ENCODE results near the gene FADS2.
"Not testable (repeated sequence)": the region's sequence is repeated elsewhere in the genome, so short reads cannot be mapped to it uniquely, and the experiment has no call there.

The FADS2 gene

DNA sequence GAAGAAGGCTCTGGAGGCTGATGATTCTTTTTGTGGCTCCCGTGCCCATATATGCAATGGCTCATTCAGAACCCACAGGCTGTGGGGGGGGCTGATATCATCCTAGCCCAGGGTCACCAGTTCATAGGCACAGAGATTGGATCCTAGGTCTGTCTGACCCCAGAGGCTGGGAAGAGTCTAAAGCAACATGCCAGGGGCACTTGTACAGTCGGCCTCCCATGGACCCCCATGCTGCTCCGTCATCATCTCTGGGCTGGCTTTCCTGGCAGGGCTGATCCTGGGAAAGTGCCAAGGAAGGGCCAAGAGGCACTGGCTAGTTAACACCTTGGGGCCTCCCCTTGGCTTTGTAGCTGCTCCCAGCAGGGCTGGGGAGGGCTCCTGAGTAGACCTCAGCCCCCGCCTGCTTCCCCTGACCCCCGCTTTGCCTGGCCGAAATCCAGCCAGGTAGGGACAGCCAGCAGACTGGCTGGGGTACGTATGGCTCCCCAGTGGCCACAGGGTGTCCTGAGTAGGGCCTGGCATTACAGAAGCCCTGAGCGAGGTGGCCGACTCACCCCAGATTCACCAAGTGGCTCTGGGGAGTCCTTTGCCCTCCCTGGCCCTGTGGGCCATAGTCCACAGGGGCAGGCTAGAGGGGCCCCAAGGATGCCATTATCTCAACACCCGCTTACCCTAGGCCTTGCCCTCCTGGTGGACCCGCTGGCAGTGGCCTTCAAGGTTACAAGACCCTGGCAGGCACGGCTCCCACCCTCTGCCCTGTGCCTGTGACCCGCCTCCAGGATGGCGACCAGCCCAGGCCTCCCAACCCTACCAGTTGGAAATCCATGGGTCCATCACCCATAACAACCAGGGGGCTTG is 40.7 kb downstream of the FADS2 start:
- DNase-seq (ENCODE audit: low spot score): no peak

DNA sequence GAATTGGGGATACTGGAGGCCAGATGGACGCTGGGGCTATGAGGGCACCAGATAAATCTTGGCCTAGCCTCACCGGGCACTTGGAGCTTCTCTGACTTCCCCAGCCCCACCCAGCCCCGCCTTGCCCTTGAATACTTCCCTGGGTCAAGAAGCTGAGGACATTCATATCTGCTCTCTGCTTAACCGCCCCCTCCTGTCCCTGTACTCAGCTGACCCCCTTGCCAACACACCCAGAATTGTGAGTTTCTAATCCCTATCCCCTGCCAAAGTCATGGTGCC is 41.3 kb downstream of the FADS2 start:
- DNase-seq (ENCODE audit: low spot score): no peak

DNA sequence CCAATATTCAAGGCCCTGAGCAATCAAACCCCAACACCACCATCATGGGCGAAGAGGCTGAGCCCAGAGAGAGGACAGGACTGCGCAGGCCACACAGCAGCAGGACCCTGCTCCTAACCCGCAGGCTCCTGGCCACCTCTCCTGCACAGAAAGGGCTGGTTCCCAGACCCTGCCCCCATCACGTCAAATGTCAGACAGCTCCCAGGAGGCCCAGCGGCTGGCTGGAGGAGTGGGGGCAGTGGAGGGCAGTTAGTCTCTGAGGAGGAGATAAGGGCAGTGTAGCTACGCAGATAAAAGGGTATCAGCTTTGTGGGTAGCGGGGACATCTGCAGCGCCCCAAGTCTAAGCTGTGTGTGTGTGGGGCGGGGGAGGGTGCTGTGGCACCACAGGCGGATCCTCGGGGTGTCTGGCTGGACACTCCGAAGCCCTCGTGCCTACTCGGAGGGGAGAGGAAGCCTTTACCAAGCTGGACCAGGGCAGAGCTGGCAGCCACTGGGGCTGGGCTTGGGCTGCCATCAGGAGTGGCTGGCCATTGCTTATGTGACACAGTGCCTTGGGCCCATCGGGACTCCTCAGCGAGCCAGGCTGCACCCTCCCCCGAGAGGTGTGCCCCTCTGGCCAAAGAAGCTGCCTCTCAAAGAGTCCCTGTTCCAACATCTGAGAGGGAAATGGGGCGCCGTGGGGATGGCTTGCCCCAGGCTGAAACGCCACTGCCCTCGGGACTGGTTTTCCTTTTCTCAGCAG is 41.8 kb downstream of the FADS2 start:
- DNase-seq (ENCODE audit: low spot score): no peak

DNA sequence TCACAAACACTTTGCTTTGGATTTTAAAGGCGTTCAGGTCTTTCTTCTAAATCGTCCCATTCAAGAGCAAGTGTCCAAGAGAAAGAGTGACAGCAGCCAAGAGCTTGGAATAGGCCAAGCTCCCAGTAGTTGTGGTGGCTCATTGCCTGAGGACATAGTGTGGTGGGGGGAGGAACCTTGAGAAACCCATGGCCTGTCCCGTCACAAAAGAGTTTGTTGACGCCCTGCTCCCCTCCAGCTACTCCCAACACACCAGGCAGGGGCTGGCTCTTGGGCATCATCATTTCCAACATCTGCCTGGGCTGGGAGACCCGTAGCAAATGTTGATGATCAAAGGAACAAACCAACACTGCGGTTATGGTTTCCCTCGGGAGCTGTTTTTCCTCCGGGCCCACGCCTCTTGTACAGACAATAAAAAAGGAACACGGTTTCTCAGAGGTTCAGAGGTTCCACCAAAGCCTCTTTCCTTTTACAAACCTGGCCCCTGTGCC is 42.5 kb downstream of the FADS2 start:
- no peak for DNase-seq (ENCODE audit: low spot score)

DNA sequence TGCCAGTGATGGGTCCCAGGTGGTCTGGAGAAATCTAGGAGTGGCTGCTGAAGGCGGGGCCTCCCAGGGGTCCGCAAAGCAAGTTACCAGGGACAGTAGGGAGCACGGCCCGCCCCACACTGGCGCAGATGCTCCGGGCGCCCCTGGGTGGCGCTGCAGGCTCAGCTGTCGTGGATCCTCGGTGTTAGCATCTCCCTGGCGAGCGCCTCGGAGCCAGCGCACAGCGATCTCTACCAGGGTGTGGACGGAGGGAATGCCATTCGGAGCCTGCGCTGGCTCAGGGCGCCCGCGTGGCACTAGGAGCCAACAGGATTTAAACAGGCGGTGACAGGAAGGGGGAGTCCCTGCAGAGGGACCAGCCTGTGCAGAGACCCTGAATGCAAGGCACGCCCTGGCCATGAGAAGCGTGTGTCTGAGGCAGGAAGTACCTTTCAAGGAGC is 43.1 kb downstream of the FADS2 start:
- DNase-seq (ENCODE audit: low spot score): peak; percentile 83

DNA sequence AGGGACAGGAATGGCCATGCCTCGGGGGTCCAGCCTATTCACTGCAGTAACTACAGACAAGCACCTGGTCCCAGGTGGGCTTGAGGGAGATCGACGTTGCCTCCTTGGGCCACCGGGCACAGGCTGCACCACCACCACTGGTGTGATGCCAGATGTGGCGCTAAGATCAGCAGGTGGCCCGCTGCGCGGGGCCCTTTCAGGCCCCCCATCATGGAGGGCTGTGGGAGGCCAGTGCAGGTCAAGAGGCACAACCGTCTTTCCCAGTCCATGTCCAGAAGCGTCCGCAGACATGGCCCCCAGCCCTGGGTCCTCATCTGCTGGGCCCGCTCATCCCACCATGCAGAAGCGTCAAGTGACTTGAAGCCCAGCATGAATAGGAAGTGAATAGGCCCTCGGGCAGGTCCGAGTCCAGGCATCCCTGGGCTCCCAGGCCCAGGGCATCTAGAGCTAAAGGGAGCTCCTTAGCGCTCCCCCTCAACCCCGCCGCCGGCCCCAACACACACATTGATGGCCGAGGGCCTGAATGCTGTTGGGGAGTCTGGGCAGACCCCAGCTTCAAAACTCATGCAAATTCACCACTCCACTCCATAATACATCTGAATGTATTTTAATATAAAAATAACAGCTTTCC is 45.0 kb downstream of the FADS2 start:
- DNase-seq (ENCODE audit: low spot score): no peak

DNA sequence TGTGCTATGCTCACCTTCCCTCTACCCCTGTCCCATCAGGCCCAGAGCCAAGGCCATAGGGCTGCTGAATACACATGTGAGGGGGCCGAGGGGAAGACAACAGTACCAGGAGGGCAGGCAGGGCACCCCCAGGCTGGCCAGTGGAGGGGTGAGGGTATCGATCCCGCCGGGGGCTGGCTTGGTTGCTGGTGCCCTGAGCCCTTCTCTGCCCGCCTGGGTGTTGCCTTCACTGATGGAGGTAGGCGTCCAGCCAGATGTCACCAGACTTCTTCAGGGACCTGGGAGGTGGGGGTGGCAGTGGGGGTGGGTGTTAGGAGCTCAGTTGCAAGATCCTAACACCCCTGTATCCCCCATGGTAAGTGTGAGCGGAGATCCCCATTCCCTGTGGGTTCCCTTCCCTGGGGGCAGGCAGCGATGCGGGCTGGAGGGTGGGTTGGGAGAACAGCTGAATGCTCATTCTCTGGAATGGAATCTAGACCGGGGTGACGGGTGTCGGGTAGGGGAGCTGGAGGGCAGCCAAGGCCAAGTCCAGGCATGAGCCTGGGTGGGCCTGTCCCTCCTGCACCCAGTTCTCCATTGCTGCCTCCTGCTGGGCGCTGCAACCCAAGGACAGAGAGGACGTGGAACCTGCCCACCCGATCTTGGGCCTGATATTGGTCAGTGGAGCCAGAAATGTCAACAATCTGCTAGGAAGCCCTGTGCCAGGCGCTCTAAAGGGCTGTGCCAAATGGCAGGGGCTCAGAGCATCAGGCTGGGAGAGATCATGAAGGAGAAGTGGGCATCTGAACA is 45.7 kb downstream of the FADS2 start:
- no peak for DNase-seq (ENCODE audit: low spot score)

DNA sequence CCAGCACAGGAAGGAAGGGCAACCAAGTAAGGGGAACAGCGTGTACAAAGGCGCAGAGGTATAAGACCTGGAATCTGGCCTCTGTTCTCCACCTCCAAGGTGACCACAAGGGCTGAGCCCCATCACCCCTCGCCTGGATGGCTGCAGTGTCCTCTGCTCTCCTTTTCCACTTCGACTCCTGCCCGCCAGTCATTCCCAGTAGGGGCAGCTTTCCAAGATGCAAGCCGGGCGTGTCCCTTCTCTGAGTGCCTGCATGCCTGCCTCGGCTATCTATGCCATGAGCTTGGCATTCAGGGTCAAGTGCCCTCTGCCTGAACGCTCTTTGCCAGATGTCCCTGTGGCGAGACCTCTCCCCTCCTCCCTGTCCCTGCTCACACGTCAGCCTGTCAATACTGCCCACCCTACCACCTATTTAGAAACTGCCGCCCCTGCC is 46.3 kb downstream of the FADS2 start:
- DNase-seq (ENCODE audit: low spot score): no peak

DNA sequence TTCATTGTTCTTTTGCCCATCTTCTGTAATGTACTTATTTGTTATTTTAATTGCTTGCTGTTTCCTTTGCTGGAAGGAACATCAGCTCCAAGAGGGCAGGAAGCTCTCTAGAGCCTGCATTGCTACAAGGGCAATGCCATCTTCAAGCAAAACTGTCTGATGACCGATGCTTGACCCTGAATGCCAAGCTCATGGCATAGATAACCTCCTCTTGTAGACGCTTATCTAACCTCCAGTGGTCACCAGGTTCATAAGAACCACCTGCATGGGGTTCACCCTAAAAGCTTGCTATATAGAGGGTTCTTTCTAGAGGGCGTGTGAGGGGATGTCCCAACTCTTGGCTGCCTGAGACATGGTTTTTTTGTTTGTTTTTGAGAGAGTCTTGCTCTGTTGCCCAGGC is 46.8 kb downstream of the FADS2 start:
- DNase-seq (ENCODE audit: low spot score): no peak

DNA sequence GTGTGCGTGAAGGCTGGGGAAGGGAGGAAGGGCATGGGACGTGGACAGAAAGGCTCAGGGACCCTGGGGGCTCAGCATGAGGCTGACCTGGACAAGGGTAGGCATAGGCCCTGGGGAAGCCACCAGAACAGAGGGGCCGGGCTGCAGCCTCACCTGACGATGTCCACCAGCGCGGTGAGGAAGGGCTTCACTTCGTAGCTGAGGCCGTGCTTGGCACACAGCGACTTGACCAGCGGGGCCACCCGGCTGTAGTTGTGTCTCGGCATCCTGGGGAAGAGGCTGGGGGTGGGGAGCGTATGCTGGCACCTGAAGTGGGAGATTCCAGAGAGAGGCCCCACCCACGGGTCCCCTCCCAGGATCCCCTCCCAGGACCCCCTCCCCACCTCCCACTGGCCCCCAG is 47.6 kb downstream of the FADS2 start:
- no peak for DNase-seq (ENCODE audit: low spot score)

DNA sequence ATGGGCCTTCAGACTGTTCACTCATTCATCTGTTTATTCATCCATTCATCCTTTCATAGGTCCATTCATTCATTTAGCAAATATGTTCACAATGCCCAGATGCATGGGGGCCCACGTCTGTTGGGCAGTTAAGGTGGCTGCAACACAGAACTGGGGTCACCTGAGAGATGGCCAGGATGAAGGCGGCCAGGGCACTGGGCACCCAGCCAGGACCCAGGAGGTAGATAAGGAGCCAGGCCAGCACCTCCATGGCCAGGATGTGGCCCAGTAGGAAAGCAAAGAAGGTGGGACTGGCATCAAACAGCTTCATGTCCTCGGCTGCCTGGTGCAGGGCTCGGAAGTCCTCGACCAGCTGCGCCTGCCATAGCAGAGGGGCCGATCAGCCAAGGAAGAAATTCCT is 51.1 kb downstream of the FADS2 start:
- no peak for DNase-seq (ENCODE audit: low spot score)

DNA sequence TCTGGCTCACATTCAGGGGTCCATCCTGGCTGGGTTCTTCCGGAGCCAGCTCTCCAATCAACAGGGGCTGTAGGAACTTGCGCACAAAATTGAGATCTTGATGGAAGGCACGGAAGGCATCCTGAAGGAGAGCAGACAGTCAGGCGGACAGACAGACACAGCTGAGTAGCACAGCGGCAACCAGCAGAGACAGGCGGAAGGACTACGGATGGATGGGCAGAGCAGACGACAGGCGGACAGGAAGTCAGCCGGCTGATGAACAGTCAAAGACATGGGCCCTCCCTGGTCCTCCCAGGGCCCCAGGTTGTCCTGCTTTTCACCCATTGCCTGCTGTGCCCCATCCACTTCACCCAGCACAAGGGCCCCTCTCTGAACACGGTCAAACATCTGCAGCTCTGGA is 51.9 kb downstream of the FADS2 start:
- DNase-seq (ENCODE audit: low spot score): no peak

DNA sequence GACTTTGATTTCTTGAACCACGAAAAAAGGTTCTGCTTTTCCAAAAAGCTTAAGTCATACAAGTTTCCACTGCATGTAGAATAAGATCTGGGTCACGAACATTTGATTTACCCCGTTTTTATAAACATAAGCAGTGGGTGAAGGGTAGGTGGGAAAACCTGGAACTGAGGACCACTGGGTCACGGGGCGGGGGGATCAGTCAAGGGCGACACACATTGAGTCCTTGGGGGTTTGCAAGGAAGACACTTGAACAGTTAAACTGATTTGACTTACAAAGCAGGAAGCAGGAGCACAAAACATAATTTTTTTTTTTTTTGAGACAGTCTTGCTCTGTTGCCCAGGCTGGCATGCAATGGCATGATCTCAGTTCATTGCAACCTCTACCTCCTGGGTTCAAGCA is 52.4 kb downstream of the FADS2 start:
- DNase-seq (ENCODE audit: low spot score): no peak

DNA sequence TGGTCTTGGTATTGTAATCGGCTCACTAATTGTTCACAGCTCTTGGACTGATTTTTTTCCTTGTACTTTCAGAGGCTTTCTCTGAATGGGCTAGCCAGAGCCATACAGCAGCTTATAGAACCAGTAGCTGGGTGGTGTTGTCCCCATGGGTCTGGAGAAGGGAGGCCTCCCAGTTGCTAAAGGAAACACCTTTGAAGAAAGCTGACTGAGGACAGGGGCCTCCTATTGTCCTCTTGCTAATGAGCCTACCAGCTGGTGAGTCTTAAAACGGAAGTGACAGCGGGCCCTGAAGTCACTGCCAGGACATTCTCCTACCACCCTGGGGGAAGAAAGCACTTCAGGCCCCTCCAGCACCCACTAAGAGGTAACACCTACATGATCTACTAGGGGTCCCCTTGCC is 53.3 kb downstream of the FADS2 start:
- DNase-seq (ENCODE audit: low spot score): no peak

DNA sequence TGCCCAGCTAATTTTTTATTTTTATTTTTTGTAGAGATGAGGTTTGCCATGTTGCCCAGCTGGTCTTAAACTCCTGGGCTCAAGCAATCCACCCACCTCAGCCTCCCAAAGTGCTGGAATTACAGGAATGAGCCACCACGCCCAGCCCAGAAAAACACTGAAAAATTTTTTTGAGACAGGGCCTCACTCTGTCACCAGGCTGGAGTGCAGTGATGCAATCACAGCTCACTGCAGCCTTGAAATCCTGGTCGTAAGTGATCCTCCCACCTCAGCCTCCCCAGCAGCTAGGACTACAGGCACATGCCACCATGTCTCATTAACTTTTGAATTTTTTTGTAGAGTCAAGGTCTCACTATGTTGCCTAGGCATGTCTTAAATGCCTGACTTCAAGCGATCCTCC is 54.2 kb downstream of the FADS2 start:
- not testable (repeated sequence) for DNase-seq (ENCODE audit: low spot score)

DNA sequence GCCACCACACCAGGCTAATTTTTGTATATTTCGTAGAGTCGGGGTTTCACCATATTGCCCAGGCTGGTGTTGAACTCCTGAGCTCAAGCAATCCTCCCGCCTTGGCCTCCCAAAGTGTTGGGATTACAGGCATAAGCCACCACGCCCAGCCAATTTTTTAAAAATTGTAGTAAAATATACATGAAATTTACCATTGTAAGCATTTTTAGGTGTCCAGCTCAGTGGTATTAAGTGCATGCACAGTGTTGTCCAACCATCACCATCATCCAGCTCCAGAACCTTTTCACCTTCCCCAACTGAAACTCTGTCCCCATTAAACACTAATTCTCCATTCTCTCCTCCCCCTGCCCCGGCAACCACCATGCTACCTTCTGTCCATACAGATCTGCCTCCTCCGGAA is 54.8 kb downstream of the FADS2 start:
- DNase-seq (ENCODE audit: low spot score): no peak

DNA sequence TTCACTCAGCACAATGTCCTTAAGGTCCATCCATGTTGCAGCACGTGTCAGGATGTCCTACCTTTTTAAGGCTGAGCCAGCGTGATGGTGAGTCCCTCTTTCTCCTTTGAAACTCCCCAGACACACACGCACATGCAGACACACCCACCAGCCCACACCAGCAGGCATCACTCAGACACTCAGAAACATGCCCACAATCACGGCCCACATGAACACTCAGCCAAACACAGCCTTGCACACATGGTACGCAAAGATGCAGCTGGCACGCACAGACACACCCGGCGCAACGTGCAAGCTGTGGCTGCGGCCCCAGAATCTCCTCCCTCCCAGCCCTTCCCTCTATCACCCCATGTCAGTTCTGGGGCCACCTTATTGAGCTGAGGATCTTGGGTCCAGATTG is 55.2 kb downstream of the FADS2 start:
- no peak for DNase-seq (ENCODE audit: low spot score)

DNA sequence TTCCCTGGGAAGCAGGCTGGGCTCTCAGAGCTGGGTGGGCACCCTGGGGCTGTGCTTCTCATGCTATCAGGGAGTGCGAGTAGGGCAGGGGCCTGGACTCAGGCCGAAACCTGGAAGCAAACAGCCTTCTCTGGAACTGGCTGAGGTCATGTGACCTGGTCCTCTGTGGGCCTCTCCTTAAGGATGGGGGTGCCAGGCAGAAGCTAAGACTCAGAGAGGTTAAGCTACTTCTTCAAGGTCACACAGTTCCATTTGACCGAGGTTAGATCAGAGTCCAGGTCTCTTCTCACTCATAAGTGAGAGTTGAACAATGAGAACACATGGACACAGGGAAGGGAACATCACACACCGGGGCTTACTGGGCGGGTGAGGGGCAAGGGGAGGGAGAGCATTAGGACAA is 55.8 kb downstream of the FADS2 start:
- DNase-seq (ENCODE audit: low spot score): no peak

DNA sequence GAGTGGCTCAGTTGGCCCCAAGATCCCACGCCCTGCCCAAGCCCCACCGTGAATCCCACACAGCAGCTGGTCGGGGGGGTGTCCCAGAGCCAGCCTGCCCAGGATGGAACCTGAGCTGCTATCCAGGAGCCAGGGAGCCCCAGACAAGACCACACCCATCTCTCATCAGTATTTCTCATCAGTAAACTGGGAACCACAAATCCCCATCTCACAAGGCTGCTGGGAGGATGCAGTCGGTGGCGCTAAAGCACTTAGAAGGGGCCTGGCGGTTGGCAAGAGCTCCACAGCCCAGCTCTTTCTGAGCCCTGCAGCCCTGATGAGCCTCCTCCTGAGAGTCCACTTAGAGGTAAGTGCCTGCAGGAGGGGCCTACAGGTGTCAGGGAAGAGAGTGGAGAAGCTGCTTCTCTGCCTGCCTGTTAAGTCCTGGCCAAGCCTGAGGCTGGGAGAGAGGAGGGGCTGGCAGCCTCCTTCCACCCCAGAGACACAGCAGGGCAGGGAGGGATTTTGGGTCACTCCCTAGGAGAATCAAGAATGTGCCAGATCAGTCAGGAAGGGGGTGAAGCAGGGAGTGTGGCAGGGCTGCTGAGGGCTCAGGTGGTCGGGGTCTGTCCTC is 57.2 kb downstream of the FADS2 start:
- no peak for DNase-seq (ENCODE audit: low spot score)

DNA sequence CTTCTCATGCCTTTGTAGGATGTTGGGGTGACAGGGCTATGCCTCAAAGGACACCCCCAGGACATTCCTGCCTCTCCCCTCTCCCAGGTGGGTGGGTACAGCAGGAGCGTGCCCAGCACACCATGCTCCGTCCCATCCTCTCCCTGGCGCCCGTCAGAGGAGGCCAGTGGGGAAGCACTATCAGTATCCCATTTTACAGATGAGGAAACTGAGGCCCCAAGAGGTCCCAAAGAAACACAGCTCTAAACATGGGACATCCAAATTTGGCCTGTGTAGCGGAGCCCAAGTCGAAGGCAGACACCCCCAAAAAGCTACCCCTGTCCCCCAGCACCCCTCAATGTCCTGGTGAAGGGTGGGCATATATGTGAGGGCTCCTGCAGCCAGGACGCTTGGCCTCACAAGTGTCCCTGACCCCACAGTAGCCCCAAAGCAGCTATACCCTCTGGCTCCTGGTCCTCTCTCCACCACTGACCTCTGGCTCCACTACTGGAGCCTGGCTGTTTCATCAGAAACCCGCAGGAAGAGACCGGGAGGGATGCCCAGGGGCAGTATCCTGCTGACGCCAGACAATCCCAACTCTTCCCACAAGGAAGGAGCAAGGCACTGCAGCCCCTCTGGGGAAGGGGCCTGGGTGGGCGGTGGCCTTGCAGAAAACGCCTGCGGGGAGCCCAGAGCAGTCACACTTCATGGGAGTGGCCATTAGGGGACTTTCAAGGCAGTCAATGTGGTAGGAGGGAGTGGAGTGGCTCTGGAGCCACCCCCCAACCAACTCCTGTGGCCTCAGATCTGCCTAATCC is 57.9 kb downstream of the FADS2 start:
- DNase-seq (ENCODE audit: low spot score): no peak

DNA sequence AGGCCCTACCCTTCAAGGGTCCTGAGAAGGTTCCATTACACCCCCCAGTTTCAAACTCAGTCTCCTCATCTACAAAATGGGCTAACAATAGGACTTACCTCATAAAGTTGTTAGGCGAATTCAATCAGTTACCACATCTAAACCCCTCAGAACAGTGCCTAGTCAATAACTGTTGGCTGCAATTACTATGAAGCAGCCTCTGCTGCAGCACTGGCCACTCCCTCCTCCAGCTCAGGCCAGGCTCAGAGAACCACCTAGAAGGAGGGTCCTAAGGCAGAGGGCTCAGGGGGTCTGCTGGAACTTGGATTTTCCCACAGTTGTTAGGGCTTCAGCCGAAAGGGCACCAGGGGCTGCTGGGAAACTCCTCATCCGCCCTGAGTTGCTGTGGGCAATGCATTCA is 58.5 kb downstream of the FADS2 start:
- DNase-seq (ENCODE audit: low spot score): no peak

Measured in kidney tubule cell (primary cell).